ENCODE measurements around the gene ARMS2. TPM values are rescaled to one million over a fixed set of nuclear protein-coding genes. Genes with fewer than 3 reads are reported as not detected.

The ARMS2 gene
- polyA plus RNA-seq, 3 donors: not detected

GRCh38 chr10:122427280-122427679 is 27.2 kb upstream of the ARMS2 start:
- WGBS (ENCODE audit: insufficient coverage): no CpG with 5 or more reads among the region's 2 CpGs
- H3K27me3 ChIP-seq (ENCODE audit: control insufficient read depth in 2 of 2, insufficient read depth in 2 of 2, low read length in 2 of 2): no peaks in the 10 kb centered on the region
- peaks cover 0 to 4% of the 10 kb centered on the region in 2 donors for H3K36me3 ChIP-seq (replicated peaks in 1 of 2; ENCODE audit: control insufficient read depth in 1 of 2, insufficient read depth in 2 of 2, low read length in 2 of 2)
- H3K4me2 ChIP-seq (replicated peaks; ENCODE audit: extremely low read depth, low read length, poor library complexity, severe bottlenecking): no peak overlapping the region
- Mint-ChIP-seq H3K27ac (no peak overlapping the region), H3K36me3 (peaks cover 13% of the 10 kb centered on the region in 2 donors), H3K9me3 (no peaks in the 10 kb centered on the region), H3K27me3 (ENCODE audit: low read depth in 3 of 3) (no peaks in the 10 kb centered on the region), H3K4me3 (no peak overlapping the region), H3K4me1 (peaks cover 5% of the 10 kb centered on the region)
- no peak overlapping the region for H3K4me3 ChIP-seq (replicated peaks in 1 of 3; ENCODE audit: low read depth in 2 of 3, low read length in 3 of 3)
- no peaks in the 10 kb centered on the region for H4K20me1 ChIP-seq (ENCODE audit: insufficient read depth, low read length)
- H3K4me1 ChIP-seq (ENCODE audit: control insufficient read depth in 1 of 2, insufficient read depth in 2 of 2, low read length in 2 of 2): no peaks in the 10 kb centered on the region
- no peaks in the 10 kb centered on the region for H3K79me2 ChIP-seq (ENCODE audit: insufficient read depth, low read length)
- no peak for DNase-seq
- intact Hi-C loops (cut with micrococcal nuclease): no loop called here
- H3K27ac ChIP-seq (ENCODE audit: low read depth in 1 of 2, low read length in 2 of 2): no peak overlapping the region
- H3K9ac ChIP-seq (ENCODE audit: insufficient read depth, low read length, poor library complexity, severe bottlenecking): no peak overlapping the region
- TF ChIP-seq CTCF (IDR thresholded peaks at IDR 0.05): no peak
- no peaks in the 10 kb centered on the region for H3K9me3 ChIP-seq (replicated peaks in 1 of 2; ENCODE audit: control insufficient read depth in 1 of 2, insufficient read depth in 1 of 2, low read length in 2 of 2)
- no peak overlapping the region for H2AFZ ChIP-seq (ENCODE audit: insufficient read depth, low read depth, low read length, poor library complexity, severe bottlenecking)

GRCh38 chr10:122435212-122435827 is 19.1 kb upstream of the ARMS2 start:
- no CpG with 5 or more reads among the region's 3 CpGs for WGBS (ENCODE audit: insufficient coverage)
- intact Hi-C loops (cut with micrococcal nuclease): loop anchor here (2.0 to 10.0 kb wide), 4 partner anchors 101 to 138 kb away; partner anchors contain the start of gene DMBT1 (in 2 of the 2)
- no peaks in the 10 kb centered on the region for H3K79me2 ChIP-seq (ENCODE audit: insufficient read depth, low read length)
- peak; percentile 84 for TF ChIP-seq CTCF (IDR thresholded peaks at IDR 0.05)
- H3K36me3 Mint-ChIP-seq: peaks cover 0 to under 1% of the 10 kb centered on the region in 2 donors
- DNase-seq: peak; percentile 18 to 54 (median 29)
- peaks cover 3 to 7% (median 3%) of the 10 kb centered on the region in 3 donors for H3K27me3 Mint-ChIP-seq (ENCODE audit: low read depth in 3 of 3)
- H3K4me1 Mint-ChIP-seq: no peaks in the 10 kb centered on the region
- no peaks in the 10 kb centered on the region for H3K36me3 ChIP-seq (replicated peaks in 1 of 2; ENCODE audit: control insufficient read depth in 1 of 2, insufficient read depth in 2 of 2, low read length in 2 of 2)
- no peaks in the 10 kb centered on the region for H3K27me3 ChIP-seq (ENCODE audit: control insufficient read depth in 2 of 2, insufficient read depth in 2 of 2, low read length in 2 of 2)
- peaks cover 0 to 2% (median 0%) of the 10 kb centered on the region in 7 donors for H3K9me3 Mint-ChIP-seq
- no peaks in the 10 kb centered on the region for H3K9me3 ChIP-seq (replicated peaks in 1 of 2; ENCODE audit: control insufficient read depth in 1 of 2, insufficient read depth in 1 of 2, low read length in 2 of 2)
- no peaks in the 10 kb centered on the region for H3K4me1 ChIP-seq (ENCODE audit: control insufficient read depth in 1 of 2, insufficient read depth in 2 of 2, low read length in 2 of 2)
- no peak overlapping the region for H3K4me2 ChIP-seq (replicated peaks; ENCODE audit: extremely low read depth, low read length, poor library complexity, severe bottlenecking)
- H3K4me3 ChIP-seq (replicated peaks in 1 of 3; ENCODE audit: low read depth in 2 of 3, low read length in 3 of 3): no peak overlapping the region
- H3K4me3 Mint-ChIP-seq: no peak overlapping the region
- H4K20me1 ChIP-seq (ENCODE audit: insufficient read depth, low read length): no peaks in the 10 kb centered on the region
- H2AFZ ChIP-seq (ENCODE audit: insufficient read depth, low read depth, low read length, poor library complexity, severe bottlenecking): no peak overlapping the region
- no peak overlapping the region for H3K9ac ChIP-seq (ENCODE audit: insufficient read depth, low read length, poor library complexity, severe bottlenecking)
- H3K27ac ChIP-seq (ENCODE audit: low read depth in 1 of 2, low read length in 2 of 2): no peak overlapping the region
- H3K27ac Mint-ChIP-seq: no peak overlapping the region

Measured in CD14-positive monocyte (primary cell).